Hepatocyte (in vitro differentiated cells): ENCODE data around the gene HOXC11. TPM values are rescaled to one million over a fixed set of nuclear protein-coding genes. Genes with fewer than 3 reads are reported as not detected.

ENCODE experiments used
- DNase-seq: peaks from one replicate; pipeline ENCODE4 v3.0.0-alpha.2; 2016; ENCODE audit warnings: low spot score
- H2AFZ ChIP-seq: fragments of 200-600 bp; sonication (generic); 2 replicates; pipeline ENCODE4 v1.6.0; 2016; ENCODE audit warnings: antibody characterized with exemption, mild to moderate bottlenecking
- H3K27ac ChIP-seq: fragments of 200-600 bp; sonication (generic); 2 replicates; pipeline ENCODE4 v1.5.1; 2016; ENCODE audit warnings: mild to moderate bottlenecking
- H3K27me3 ChIP-seq: fragments of 200-600 bp; sonication (generic); 2 replicates; pipeline ENCODE4 v1.6.1; 2016
- H3K36me3 ChIP-seq: fragments of 200-600 bp; sonication (generic); replicated peaks from 2 replicates; pipeline ENCODE4 v1.5.1; 2016; ENCODE audit warnings: low read depth; ENCODE audit not compliant: insufficient read depth
- H3K4me1 ChIP-seq: fragments of 200-600 bp; sonication (generic); 2 replicates; pipeline ENCODE4 v1.5.1; 2016; ENCODE audit warnings: mild to moderate bottlenecking, moderate library complexity; ENCODE audit not compliant: insufficient read depth
- H3K4me2 ChIP-seq: fragments of 200-600 bp; sonication (generic); 2 replicates; pipeline ENCODE4 v1.6.0; 2016
- H3K4me3 ChIP-seq: fragments of 200-600 bp; sonication (generic); 2 replicates; pipeline ENCODE4 v1.5.1; 2016; ENCODE audit warnings: mild to moderate bottlenecking
- H3K79me2 ChIP-seq: fragments of 200-600 bp; sonication (generic); 2 replicates; pipeline ENCODE4 v1.6.0; 2017; ENCODE audit warnings: mild to moderate bottlenecking
- H3K9me2 ChIP-seq: fragments of 200-600 bp; sonication (generic); replicated peaks from 2 replicates; pipeline ENCODE4 v1.6.0; 2017; ENCODE audit warnings: mild to moderate bottlenecking; ENCODE audit not compliant: insufficient read depth
- H3K9me3 ChIP-seq: fragments of 200-600 bp; sonication (generic); 2 replicates; pipeline ENCODE4 v1.5.1; 2016; ENCODE audit warnings: low read depth, mild to moderate bottlenecking
- H4K20me1 ChIP-seq: fragments of 200-600 bp; sonication (generic); 2 replicates; pipeline ENCODE4 v1.6.0; 2016; ENCODE audit warnings: mild to moderate bottlenecking; ENCODE audit not compliant: insufficient read depth, poor library complexity, severe bottlenecking
- EZH2 ChIP-seq: fragments of 200-600 bp; sonication (generic); IDR thresholded peaks from 2 replicates; pipeline ENCODE4 v1.6.1; 2016; ENCODE audit warnings: antibody characterized with exemption, mild to moderate bottlenecking, borderline replicate concordance
- EZH2phosphoT487 ChIP-seq: fragments of 200-600 bp; sonication (generic); IDR thresholded peaks from one replicate; pipeline ENCODE4 v1.6.1; 2018; ENCODE audit warnings: antibody characterized with exemption, mild to moderate bottlenecking, low read depth, moderate library complexity; ENCODE audit not compliant: unreplicated experiment, severe bottlenecking
- WGBS: methylation state at CpG from one replicate; pipeline ENCODE4 v1.1.6; 2016; ENCODE audit warnings: low lambda C conversion rate; ENCODE audit errors: missing lambda C conversion rate; 5-methylcytosine and 5-hydroxymethylcytosine counted together
- polyA plus RNA-seq: library from polyadenylated mRNA; unstranded; fragments of >200 nt; fragmentation: Nextera tagmentation; extraction: Ambion mirVana; gene quantifications from 2 replicates; pipeline ENCODE4 v1.2.1, GENCODE V29; 2016
- total RNA-seq: library from RNA; depleted of rRNA; stranded (reverse); fragments of >200 nt; gene quantifications from 2 replicates; pipeline ENCODE4 v1.2.3, GENCODE V29; 2014
- TF ChIP-seq, protein P1 (sequence below): fragments of 200-600 bp; sonication (generic); IDR thresholded peaks from 2 replicates; pipeline ENCODE4 v1.5.1; 2016; ENCODE audit warnings: antibody characterized with exemption, mild to moderate bottlenecking; ENCODE audit not compliant: poor library complexity

HOXC11 gene
- total and polyA plus RNA-seq, 2 experiments from 2014 or later = 0.63 to 1.3 TPM

- Histone ChIP-seq H3K4me1 (no peaks in the 10 kb centered on the region), H4K20me1 (no peaks in the 10 kb centered on the region), H3K9me3 (no peaks in the 10 kb centered on the region), H3K79me2 (no peaks in the 10 kb centered on the region), H3K9me2 (no peaks in the 10 kb centered on the region), H3K36me3 (no peaks in the 10 kb centered on the region), H3K27ac (no peak overlapping the region), H3K4me2 (peak overlapping the region; percentile 53), H3K27me3 (peaks cover 100% of the 10 kb centered on the region), H2AFZ (no peak overlapping the region), H3K4me3 (no peak overlapping the region)
- DNase-seq = no peak
- no peak for TF ChIP-seq EZH2phosphoT487
- peak; percentile 51 for TF ChIP-seq EZH2
- WGBS = 43% methylated on average over 30 of the region's 39 CpGs
Measured at GRCh38 chr12:53960187-53961024, 12.5 kb upstream of the HOXC11 start.

DNA sequence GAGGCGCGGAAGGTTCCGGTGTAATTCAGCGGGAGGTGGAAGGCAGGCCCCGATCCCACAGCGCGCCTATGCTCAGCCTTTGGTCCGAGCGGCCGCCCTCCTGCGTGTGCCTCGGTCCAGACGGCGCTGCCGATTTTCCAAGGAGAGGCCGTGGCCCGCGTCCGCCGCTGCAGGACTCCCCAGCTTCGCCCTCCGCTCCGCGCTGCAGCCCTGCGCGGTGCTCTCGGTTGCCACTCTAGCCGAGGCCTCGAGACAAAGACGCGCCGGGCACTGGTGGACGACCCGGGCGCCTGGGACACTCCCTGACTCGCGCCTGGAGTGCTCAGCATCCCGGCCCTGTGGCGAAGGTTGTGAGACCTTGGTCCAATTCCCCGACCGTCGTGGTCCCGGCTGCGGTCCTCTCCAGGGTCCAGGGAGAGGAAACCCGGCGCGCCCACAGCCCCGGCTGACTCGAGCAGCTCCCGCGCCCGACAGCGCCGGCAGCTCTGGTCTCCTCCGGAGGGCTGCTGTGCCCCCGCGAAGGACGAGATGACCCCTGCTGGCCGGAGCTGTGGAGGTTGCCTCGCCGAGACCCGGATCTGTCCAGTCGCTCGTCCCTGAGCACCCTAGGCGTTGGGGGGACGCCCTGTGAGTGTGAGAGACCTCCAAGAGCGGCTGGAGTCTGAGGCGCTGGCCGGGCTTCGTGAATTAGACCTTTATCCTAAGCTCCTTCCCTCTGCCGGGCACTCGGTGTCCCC, 11.7 kb upstream of the HOXC11 start:
- no peak for DNase-seq
- H3K27ac ChIP-seq = no peak overlapping the region
- H3K9me3 ChIP-seq = no peaks in the 10 kb centered on the region
- no peak overlapping the region for H3K4me3 ChIP-seq
- peaks cover 100% of the 10 kb centered on the region for H3K27me3 ChIP-seq
- TF ChIP-seq EZH2phosphoT487 (peak; percentile 4), EZH2 (peak; percentile 71)
- TF ChIP-seq, protein P1, sequence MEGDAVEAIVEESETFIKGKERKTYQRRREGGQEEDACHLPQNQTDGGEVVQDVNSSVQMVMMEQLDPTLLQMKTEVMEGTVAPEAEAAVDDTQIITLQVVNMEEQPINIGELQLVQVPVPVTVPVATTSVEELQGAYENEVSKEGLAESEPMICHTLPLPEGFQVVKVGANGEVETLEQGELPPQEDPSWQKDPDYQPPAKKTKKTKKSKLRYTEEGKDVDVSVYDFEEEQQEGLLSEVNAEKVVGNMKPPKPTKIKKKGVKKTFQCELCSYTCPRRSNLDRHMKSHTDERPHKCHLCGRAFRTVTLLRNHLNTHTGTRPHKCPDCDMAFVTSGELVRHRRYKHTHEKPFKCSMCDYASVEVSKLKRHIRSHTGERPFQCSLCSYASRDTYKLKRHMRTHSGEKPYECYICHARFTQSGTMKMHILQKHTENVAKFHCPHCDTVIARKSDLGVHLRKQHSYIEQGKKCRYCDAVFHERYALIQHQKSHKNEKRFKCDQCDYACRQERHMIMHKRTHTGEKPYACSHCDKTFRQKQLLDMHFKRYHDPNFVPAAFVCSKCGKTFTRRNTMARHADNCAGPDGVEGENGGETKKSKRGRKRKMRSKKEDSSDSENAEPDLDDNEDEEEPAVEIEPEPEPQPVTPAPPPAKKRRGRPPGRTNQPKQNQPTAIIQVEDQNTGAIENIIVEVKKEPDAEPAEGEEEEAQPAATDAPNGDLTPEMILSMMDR = no peak
- H2AFZ ChIP-seq = peak overlapping the region; percentile 31
- no peaks in the 10 kb centered on the region for H4K20me1 ChIP-seq
- H3K4me1 ChIP-seq = no peaks in the 10 kb centered on the region
- peak overlapping the region; percentile 53 for H3K4me2 ChIP-seq
- 10% methylated on average over 53 of the region's 72 CpGs for WGBS
- H3K9me2 ChIP-seq = no peaks in the 10 kb centered on the region
- no peaks in the 10 kb centered on the region for H3K36me3 ChIP-seq
- no peaks in the 10 kb centered on the region for H3K79me2 ChIP-seq

DNA sequence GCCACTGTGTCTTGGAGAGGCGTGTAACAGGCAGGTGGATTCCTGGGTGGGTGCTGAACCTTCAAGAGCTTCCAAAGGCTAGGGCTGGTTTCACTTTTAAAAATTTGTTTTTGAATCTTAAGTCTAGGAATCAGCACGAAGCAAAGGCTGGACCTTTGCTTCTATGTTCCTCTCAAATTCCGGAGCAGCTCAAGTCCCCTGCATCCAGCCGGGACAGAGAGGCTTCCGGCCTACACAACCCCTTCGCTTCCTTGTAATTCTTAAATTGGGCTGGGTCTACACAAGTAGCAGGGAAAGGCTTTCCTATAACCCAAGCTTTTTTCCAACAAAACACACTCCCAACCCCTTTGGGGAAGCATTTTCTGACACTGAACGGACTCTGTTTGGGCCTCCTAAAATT, 9.9 kb upstream of the HOXC11 start:
- no peak for DNase-seq
- Histone ChIP-seq H3K4me3 (no peak overlapping the region), H3K36me3 (no peaks in the 10 kb centered on the region), H3K4me1 (no peaks in the 10 kb centered on the region), H3K9me3 (no peaks in the 10 kb centered on the region), H2AFZ (no peak overlapping the region), H3K27ac (no peak overlapping the region), H4K20me1 (no peaks in the 10 kb centered on the region), H3K9me2 (no peaks in the 10 kb centered on the region), H3K27me3 (peaks cover 100% of the 10 kb centered on the region), H3K4me2 (peak overlapping the region; percentile 52), H3K79me2 (no peaks in the 10 kb centered on the region)
- 58% methylated on average over 7 of the region's 7 CpGs for WGBS
- TF ChIP-seq EZH2 (no peak), EZH2phosphoT487 (no peak)
- TF ChIP-seq, protein P1 = no peak
